Transverse colon (tissue), 4 donors: ENCODE data around the gene TRAF7.

ENCODE experiments used
- EP300 ChIP-seq: sonication (generic); formaldehyde crosslinking; IDR thresholded peaks from one replicate; pipeline ENCODE4 v1.6.1; 2017; ENCODE audit warnings: antibody characterized with exemption, low read depth
- POLR2A ChIP-seq: fragments of 450-650 bp; IDR thresholded peaks from one replicate; pipeline ENCODE4 v1.6.1; 2016; ENCODE audit warnings: antibody characterized with exemption, mild to moderate bottlenecking, moderate library complexity
- POLR2AphosphoS5 ChIP-seq, 3 donors: sonication (generic); formaldehyde crosslinking; IDR thresholded peaks; one replicate each; pipeline ENCODE4 v1.6.1; 2016; ENCODE audit warnings: antibody characterized with exemption in 3 of 3
- TF ChIP-seq, protein P1 (sequence below), 5 experiments: fragments of 200-600 bp in 3 of 5; fragments of 450-650 bp in 2 of 5; sonication (generic) in 3 of 5; IDR thresholded peaks; 1 replicate in 2 of 5; 2 replicates in 3 of 5; pipeline ENCODE4 v1.5.1; 2016 to 2017; ENCODE audit warnings: antibody characterized with exemption in 5 of 5, inconsistent platforms in 3 of 5, mild to moderate bottlenecking in 2 of 5, moderate library complexity in 1 of 5

- TF ChIP-seq POLR2AphosphoS5 (IDR thresholded peaks at IDR 0.05), result no peak
- TF ChIP-seq, protein P1, sequence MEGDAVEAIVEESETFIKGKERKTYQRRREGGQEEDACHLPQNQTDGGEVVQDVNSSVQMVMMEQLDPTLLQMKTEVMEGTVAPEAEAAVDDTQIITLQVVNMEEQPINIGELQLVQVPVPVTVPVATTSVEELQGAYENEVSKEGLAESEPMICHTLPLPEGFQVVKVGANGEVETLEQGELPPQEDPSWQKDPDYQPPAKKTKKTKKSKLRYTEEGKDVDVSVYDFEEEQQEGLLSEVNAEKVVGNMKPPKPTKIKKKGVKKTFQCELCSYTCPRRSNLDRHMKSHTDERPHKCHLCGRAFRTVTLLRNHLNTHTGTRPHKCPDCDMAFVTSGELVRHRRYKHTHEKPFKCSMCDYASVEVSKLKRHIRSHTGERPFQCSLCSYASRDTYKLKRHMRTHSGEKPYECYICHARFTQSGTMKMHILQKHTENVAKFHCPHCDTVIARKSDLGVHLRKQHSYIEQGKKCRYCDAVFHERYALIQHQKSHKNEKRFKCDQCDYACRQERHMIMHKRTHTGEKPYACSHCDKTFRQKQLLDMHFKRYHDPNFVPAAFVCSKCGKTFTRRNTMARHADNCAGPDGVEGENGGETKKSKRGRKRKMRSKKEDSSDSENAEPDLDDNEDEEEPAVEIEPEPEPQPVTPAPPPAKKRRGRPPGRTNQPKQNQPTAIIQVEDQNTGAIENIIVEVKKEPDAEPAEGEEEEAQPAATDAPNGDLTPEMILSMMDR (IDR thresholded peaks at IDR 0.05), result no peak
- TF ChIP-seq EP300, result no peak
- TF ChIP-seq POLR2A, result no peak
Measured at GRCh38 chr16:2157480-2158261, 2.1 kb downstream of the TRAF7 start.
